Nephron progenitor cell (in vitro differentiated cells): Measurements from ENCODE around the gene NAA50.

Source experiments
- DNase-seq: peaks from one replicate; pipeline ENCODE4 v3.0.0; 2021
- H3K27ac Mint-ChIP-seq: 2 replicates; pipeline ENCODE4 v1.8.0; 2021; ENCODE audit warnings: mild to moderate bottlenecking, moderate library complexity, mixed read lengths
- H3K27me3 Mint-ChIP-seq: 2 replicates; pipeline ENCODE4 v1.8.0; 2021; ENCODE audit warnings: mild to moderate bottlenecking, low read depth, mixed read lengths; ENCODE audit not compliant: poor library complexity
- H3K36me3 Mint-ChIP-seq: 2 replicates; pipeline ENCODE4 v1.8.0; 2021; ENCODE audit warnings: low read depth, mixed read lengths
- H3K4me1 Mint-ChIP-seq: 2 replicates; pipeline ENCODE4 v1.8.0; 2021; ENCODE audit warnings: mixed read lengths
- H3K4me3 Mint-ChIP-seq: 2 replicates; pipeline ENCODE4 v1.8.0; 2021; ENCODE audit warnings: mild to moderate bottlenecking, moderate library complexity, mixed read lengths
- H3K9me3 Mint-ChIP-seq: 2 replicates; pipeline ENCODE4 v1.8.0; 2021; ENCODE audit warnings: mild to moderate bottlenecking, moderate library complexity, mixed read lengths
- TF ChIP-seq, protein P1 (sequence below): fragments of 200-600 bp; sonication (generic); IDR thresholded peaks from 2 replicates; pipeline ENCODE4 v1.5.0; 2021; ENCODE audit warnings: antibody characterized with exemption

The NAA50 gene

GRCh38 chr3:113747283-113748046, 1.4 kb upstream of the NAA50 start:
- Mint-ChIP-seq H3K4me3 (peak overlapping the region; percentile 98), H3K9me3 (no peaks in the 10 kb centered on the region), H3K36me3 (peaks cover 4% of the 10 kb centered on the region), H3K27ac (peak overlapping the region; percentile 100), H3K4me1 (peaks cover 49% of the 10 kb centered on the region), H3K27me3 (peaks cover 8% of the 10 kb centered on the region)
- TF ChIP-seq, protein P1, sequence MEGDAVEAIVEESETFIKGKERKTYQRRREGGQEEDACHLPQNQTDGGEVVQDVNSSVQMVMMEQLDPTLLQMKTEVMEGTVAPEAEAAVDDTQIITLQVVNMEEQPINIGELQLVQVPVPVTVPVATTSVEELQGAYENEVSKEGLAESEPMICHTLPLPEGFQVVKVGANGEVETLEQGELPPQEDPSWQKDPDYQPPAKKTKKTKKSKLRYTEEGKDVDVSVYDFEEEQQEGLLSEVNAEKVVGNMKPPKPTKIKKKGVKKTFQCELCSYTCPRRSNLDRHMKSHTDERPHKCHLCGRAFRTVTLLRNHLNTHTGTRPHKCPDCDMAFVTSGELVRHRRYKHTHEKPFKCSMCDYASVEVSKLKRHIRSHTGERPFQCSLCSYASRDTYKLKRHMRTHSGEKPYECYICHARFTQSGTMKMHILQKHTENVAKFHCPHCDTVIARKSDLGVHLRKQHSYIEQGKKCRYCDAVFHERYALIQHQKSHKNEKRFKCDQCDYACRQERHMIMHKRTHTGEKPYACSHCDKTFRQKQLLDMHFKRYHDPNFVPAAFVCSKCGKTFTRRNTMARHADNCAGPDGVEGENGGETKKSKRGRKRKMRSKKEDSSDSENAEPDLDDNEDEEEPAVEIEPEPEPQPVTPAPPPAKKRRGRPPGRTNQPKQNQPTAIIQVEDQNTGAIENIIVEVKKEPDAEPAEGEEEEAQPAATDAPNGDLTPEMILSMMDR, result no peak
- peak; percentile 23 for DNase-seq

DNA sequence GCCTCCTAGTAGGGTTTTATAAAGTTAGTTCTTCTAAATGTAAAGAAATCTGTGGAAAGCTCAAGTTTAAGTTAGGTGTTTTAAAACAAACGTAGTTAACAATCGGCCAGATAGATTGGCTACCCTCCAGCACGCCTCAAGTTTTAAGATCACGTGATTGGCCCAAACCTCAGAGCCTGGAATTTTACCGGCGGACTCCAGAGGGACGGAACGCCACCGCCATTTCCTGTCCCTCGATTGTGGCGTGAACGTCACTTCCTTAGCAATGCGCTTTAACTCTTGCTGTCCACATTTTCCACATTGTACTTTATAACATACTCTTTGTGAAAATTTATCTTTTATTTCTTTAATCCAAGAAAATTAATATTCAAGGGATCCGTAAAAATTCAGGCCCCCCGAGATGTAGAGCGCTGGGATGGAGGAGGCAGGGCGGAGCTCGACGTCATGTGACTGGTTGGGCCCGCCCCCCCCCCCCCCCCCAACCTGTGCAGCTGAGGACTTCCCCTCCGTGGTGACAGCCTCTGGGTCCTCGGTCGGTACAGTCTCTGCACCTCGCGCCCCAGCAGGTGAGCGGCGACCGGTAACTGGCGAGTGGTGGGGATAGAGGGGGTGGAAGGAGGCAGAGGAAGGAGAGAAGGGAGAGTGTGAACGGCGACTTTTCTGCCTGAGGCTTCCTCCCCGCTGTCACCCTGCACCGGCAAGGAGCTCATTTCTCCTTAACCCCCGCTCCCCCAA, 666 bp upstream of the NAA50 start, which contains the start of gene ATP6V1A:
Gene ATP6V1A (plus strand): TSS at position 488 of the 735 bp plus-strand sequence. CDS start 31,719 bp downstream, outside the sequence.
- peaks cover 8% of the 10 kb centered on the region for H3K27me3 Mint-ChIP-seq
- peaks cover 5% of the 10 kb centered on the region for H3K36me3 Mint-ChIP-seq
- peak; percentile 74 for DNase-seq
- peaks cover 53% of the 10 kb centered on the region for H3K4me1 Mint-ChIP-seq
- no peaks in the 10 kb centered on the region for H3K9me3 Mint-ChIP-seq
- H3K27ac Mint-ChIP-seq, result peak within 1 kb of the TSS; percentile 100
- TF ChIP-seq, protein P1, result no peak
- H3K4me3 Mint-ChIP-seq, result peak within 1 kb of the TSS; percentile 98

DNA sequence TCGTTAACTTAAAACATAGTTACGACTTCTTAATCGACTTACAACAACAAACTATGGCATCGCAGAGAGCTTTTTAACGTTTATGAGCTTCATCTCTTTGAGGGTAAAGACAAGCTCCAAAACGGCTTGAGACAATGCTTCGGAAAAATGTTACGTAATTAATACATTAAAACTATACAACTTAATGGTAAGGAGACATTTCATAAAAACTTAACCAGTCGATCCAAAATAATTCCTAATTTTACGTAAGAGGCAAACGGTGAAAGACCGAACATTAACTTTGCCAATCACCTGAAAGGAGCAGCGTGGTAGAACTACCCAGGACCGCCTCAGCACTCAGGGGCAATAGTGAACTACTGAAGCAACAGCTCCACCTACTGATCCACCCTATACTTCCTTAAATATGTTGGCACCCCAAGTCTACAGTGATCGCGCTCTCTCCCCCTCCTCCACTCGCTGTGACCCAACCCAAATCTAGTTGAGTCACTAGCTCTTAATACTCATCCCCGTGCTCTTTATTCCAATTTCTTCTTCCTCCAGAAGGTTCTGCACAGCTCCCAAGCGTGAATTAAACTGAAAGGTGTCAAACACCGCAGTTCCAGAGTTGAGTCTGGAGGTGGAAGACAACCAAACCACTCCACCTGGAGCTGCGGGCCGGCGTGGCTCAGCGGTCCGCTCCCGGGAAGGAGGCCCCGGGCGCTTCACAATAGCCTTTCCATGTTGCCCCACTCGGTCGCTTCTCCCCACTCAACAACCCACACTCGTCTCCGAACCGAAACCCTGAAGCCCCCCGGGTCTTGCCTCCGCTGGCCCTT, 901 bp downstream of the NAA50 start:
- Mint-ChIP-seq H3K4me1 (peaks cover 68% of the 10 kb centered on the region), H3K9me3 (no peaks in the 10 kb centered on the region), H3K27ac (peak overlapping the region; percentile 98), H3K4me3 (peak overlapping the region; percentile 98), H3K27me3 (peaks cover 8% of the 10 kb centered on the region), H3K36me3 (peaks cover 12% of the 10 kb centered on the region)
- DNase-seq, result peak; percentile 54
- TF ChIP-seq, protein P1, result peak; percentile 50

DNA sequence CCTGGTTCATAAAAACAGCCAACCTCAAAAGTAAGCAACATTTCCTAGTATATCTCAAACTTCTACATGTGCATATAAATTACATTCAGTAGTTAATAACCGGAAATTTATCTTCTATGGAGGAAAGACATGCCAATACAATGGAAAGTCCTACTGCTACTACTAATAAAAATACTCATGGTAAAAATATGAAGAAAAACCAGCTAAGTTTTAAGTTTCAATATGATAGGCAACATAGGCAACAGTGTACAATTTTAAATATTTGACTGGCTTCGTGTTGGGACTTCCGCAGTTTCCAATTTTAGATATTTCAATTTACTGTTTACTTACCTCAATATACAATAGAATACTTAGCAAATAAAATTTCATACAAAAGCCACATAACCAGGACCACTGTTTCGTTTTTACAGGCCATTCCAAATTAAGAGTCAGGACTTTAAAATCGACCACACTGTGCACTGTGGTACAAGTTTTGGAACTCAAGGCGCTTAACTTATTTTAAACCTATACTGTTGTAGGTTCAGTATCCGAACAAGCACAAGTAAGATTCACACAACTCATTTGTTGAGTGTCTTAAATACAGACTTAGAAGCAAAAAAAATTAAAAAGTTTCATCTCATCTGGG, 2.9 kb downstream of the NAA50 start:
- TF ChIP-seq, protein P1, result no peak
- Mint-ChIP-seq H3K9me3 (no peaks in the 10 kb centered on the region), H3K27me3 (peaks cover 8% of the 10 kb centered on the region), H3K27ac (peak overlapping the region; percentile 26), H3K4me3 (peak overlapping the region; percentile 98), H3K36me3 (peaks cover 12% of the 10 kb centered on the region), H3K4me1 (peaks cover 65% of the 10 kb centered on the region)
- DNase-seq, result no peak

- Mint-ChIP-seq H3K27ac (no peak overlapping the region), H3K4me3 (no peak overlapping the region), H3K9me3 (no peaks in the 10 kb centered on the region), H3K36me3 (peaks cover 12% of the 10 kb centered on the region), H3K4me1 (peaks cover 66% of the 10 kb centered on the region), H3K27me3 (peaks cover 4% of the 10 kb centered on the region)
- DNase-seq, result no peak
- TF ChIP-seq, protein P1, result no peak
Measured at GRCh38 chr3:113741620-113742019, 4.4 kb downstream of the NAA50 start.
